ENCODE measurements around the gene EPM2AIP1.

- no peak for TF ChIP-seq CTCF (IDR thresholded peaks at IDR 0.05 in 8 of 11, conservative IDR thresholded peaks at IDR 0.05 in 3 of 11)
- no peak for TF ChIP-seq POLR2A (IDR thresholded peaks at IDR 0.05)
- no peak for TF ChIP-seq POLR2AphosphoS5 (IDR thresholded peaks at IDR 0.05)
Measured at GRCh38 chr3:36989005-36989404, 3.9 kb downstream of the EPM2AIP1 start.

All from spleen (tissue), 7 donors.